H1 (cell line): ENCODE results near the gene CPNE8. TPM values are rescaled to one million over a fixed set of nuclear protein-coding genes. Genes with fewer than 3 reads are reported as not detected.

Experiments used
- CTCF ChIA-PET: fragments of 300-600 bp; sonication (Branson Sonifier 250); formaldehyde crosslinking; loops from one replicate; lab custom pipeline; 2021; ENCODE audit not compliant: partially characterized antibody; lab: Charles Lee
- POLR2A ChIA-PET: fragments of 300-600 bp; sonication (Branson Sonifier 250); formaldehyde crosslinking; loops from one replicate; lab custom pipeline; 2021; ENCODE audit warnings: inconsistent platforms; ENCODE audit not compliant: partially characterized antibody; lab: Charles Lee
- DNase-seq, 2 experiments: peaks; one replicate each; pipeline versions ENCODE4 v3.0.0 to v3.0.0-alpha.2; 2010 to 2022; ENCODE audit warnings: low spot score in 2 of 2, low read depth in 1 of 2, mixed read lengths in 1 of 2
- FAIRE-seq: peaks from 2 replicates; lab custom pipeline; 2011; peaks lifted over from hg19 to GRCh38; lab: Jason Lieb, UNC
- H2AFZ ChIP-seq: 2 replicates; pipeline ENCODE4 v1.8.1; 2012; ENCODE audit warnings: low read length, inconsistent platforms
- H2AK5ac ChIP-seq: 2 replicates; pipeline ENCODE4 v1.6.1; 2013; ENCODE audit warnings: low read depth, low read length
- H2BK120ac ChIP-seq: replicated peaks from 2 replicates; pipeline ENCODE3; 2013; ENCODE audit warnings: low read depth, low read length, inconsistent platforms
- H2BK12ac ChIP-seq: 2 replicates; pipeline ENCODE4 v1.6.1; 2013; ENCODE audit warnings: low read depth, low read length
- H2BK15ac ChIP-seq: 2 replicates; pipeline ENCODE4 v1.6.1; 2013; ENCODE audit warnings: low read length
- H2BK20ac ChIP-seq: 2 replicates; pipeline ENCODE4 v1.6.1; 2013; ENCODE audit warnings: low read length
- H2BK5ac ChIP-seq: 2 replicates; pipeline ENCODE4 v1.6.1; 2013; ENCODE audit warnings: low read depth, low read length
- H3K14ac ChIP-seq: 2 replicates; pipeline ENCODE4 v1.6.1; 2013; ENCODE audit warnings: inconsistent platforms; ENCODE audit not compliant: insufficient read length
- H3K18ac ChIP-seq: 2 replicates; pipeline ENCODE4 v1.6.1; 2013; ENCODE audit warnings: low read length; ENCODE audit errors: extremely low read depth
- H3K23ac ChIP-seq: 2 replicates; pipeline ENCODE4 v1.6.1; 2013; ENCODE audit warnings: inconsistent platforms; ENCODE audit not compliant: insufficient read length
- H3K23me2 ChIP-seq: 2 replicates; pipeline ENCODE4 v1.6.1; 2013; ENCODE audit warnings: low read depth, low read length
- H3K27ac ChIP-seq: 2 replicates; pipeline ENCODE4 v1.6.1; 2011; ENCODE audit warnings: low read depth, low read length, inconsistent platforms
- H3K27me3 ChIP-seq, 4 experiments: replicated peaks in 1 of 4; 1 replicate in 1 of 4; 2 replicates in 3 of 4; pipeline versions ENCODE4 v1.6.1 to v1.8.1; 2011 to 2013; ENCODE audit warnings: low read length in 3 of 4, mild to moderate bottlenecking in 3 of 4, inconsistent platforms in 2 of 4, mixed read lengths in 2 of 4, moderate library complexity in 1 of 4; ENCODE audit not compliant: control insufficient read depth in 3 of 4, insufficient read depth in 3 of 4; ENCODE audit errors: extremely low read depth in 1 of 4
- H3K36me3 ChIP-seq, 4 experiments: 2 replicates each; pipeline versions ENCODE4 v1.6.1 to v1.8.1; 2011 to 2013; ENCODE audit warnings: mild to moderate bottlenecking in 4 of 4, low read length in 3 of 4, moderate library complexity in 2 of 4, control low read depth in 1 of 4, inconsistent platforms in 1 of 4; ENCODE audit not compliant: insufficient read depth in 4 of 4, control insufficient read depth in 2 of 4
- H3K4ac ChIP-seq: replicated peaks from 2 replicates; pipeline ENCODE3; 2013; ENCODE audit warnings: low read length, low read depth, mixed read lengths, inconsistent platforms; ENCODE audit not compliant: insufficient read length
- H3K4me1 ChIP-seq, 4 experiments: replicated peaks in 1 of 4; 1 replicate in 1 of 4; 2 replicates in 3 of 4; pipeline versions ENCODE4 v1.6.1 to v1.8.1; 2011 to 2013; ENCODE audit warnings: low read length in 3 of 4, inconsistent platforms in 2 of 4, mixed read lengths in 1 of 4; ENCODE audit not compliant: insufficient read depth in 4 of 4, control insufficient read depth in 3 of 4
- H3K4me2 ChIP-seq, 2 experiments: 2 replicates each; pipeline versions ENCODE4 v1.6.1 to v1.8.1; 2011 to 2013; ENCODE audit warnings: low read depth in 2 of 2, low read length in 2 of 2, control low read depth in 1 of 2, inconsistent platforms in 1 of 2, mild to moderate bottlenecking in 1 of 2; ENCODE audit not compliant: insufficient read depth in 1 of 2
- H3K4me3 ChIP-seq, 4 experiments: fragments of 200-600, 300-600 bp in 1 of 4; sonication (generic), shearing (Covaris generic), sonication (Bioruptor Twin) in 1 of 4; 2 replicates each; pipeline versions ENCODE4 v1.5.1 to v1.8.1; 2011 to 2016; ENCODE audit warnings: low read length in 4 of 4, low read depth in 3 of 4, control low read depth in 2 of 4, inconsistent platforms in 2 of 4, mild to moderate bottlenecking in 2 of 4, mixed read lengths in 1 of 4, moderate library complexity in 1 of 4; ENCODE audit not compliant: insufficient read depth in 2 of 4; ENCODE audit errors: extremely low read depth in 1 of 4
- H3K56ac ChIP-seq: replicated peaks from 2 replicates; pipeline ENCODE3; 2013; ENCODE audit warnings: low read depth, mild to moderate bottlenecking, mixed read lengths, low read length, inconsistent platforms; ENCODE audit not compliant: insufficient read length
- H3K79me1 ChIP-seq: 2 replicates; pipeline ENCODE4 v1.6.1; 2013; ENCODE audit warnings: low read depth, low read length, control low read depth
- H3K79me2 ChIP-seq, 2 experiments: 2 replicates each; pipeline versions ENCODE4 v1.6.1 to v1.8.1; 2012 to 2013; ENCODE audit warnings: low read length in 2 of 2, mild to moderate bottlenecking in 2 of 2, inconsistent platforms in 1 of 2; ENCODE audit not compliant: insufficient read depth in 2 of 2, control insufficient read depth in 1 of 2
- H3K9ac ChIP-seq, 4 experiments: replicated peaks in 1 of 4; 1 replicate in 1 of 4; 2 replicates in 3 of 4; pipeline versions ENCODE4 v1.6.1 to v1.8.1; 2011 to 2013; ENCODE audit warnings: low read depth in 3 of 4, low read length in 3 of 4, control low read depth in 2 of 4, mild to moderate bottlenecking in 2 of 4, moderate library complexity in 2 of 4, inconsistent platforms in 1 of 4; ENCODE audit errors: extremely low read depth in 1 of 4
- H3K9me3 ChIP-seq, 2 experiments: 2 replicates each; pipeline versions ENCODE4 v1.6.1 to v1.8.1; 2012 to 2013; ENCODE audit warnings: mild to moderate bottlenecking in 2 of 2, moderate library complexity in 2 of 2, control low read depth in 1 of 2, inconsistent platforms in 1 of 2, low read depth in 1 of 2, low read length in 1 of 2, mixed read lengths in 1 of 2; ENCODE audit not compliant: insufficient read depth in 2 of 2
- H4K20me1 ChIP-seq, 2 experiments: replicated peaks in 1 of 2; 2 replicates each; pipeline versions ENCODE3 to v1.8.1; 2011 to 2013; ENCODE audit warnings: inconsistent platforms in 2 of 2, low read length in 2 of 2, mild to moderate bottlenecking in 1 of 2; ENCODE audit not compliant: insufficient read depth in 2 of 2, control insufficient read depth in 1 of 2
- H4K5ac ChIP-seq: 2 replicates; pipeline ENCODE4 v1.6.1; 2013; ENCODE audit warnings: low read length, low read depth, mixed read lengths, inconsistent platforms; ENCODE audit not compliant: insufficient read length
- H4K8ac ChIP-seq: 2 replicates; pipeline ENCODE4 v1.8.0; 2013; ENCODE audit warnings: mild to moderate bottlenecking, moderate library complexity, low read length, inconsistent platforms; ENCODE audit not compliant: insufficient read depth; ENCODE audit errors: extremely low read depth
- H4K91ac ChIP-seq: replicated peaks from 2 replicates; pipeline ENCODE3; 2013; ENCODE audit warnings: low read length, mixed read lengths, inconsistent platforms; ENCODE audit not compliant: insufficient read length
- CEBPB ChIP-seq: IDR thresholded peaks from 2 replicates; pipeline ENCODE4 v1.6.1; 2012; ENCODE audit warnings: low read depth, low read length
- CHD1 ChIP-seq: IDR thresholded peaks from 2 replicates; pipeline ENCODE4 v1.6.1; 2012; ENCODE audit warnings: low read depth, low read length, improper control_type of control experiment
- CTBP2 ChIP-seq: IDR thresholded peaks from 2 replicates; pipeline ENCODE4 v1.7.0; 2011; ENCODE audit warnings: borderline replicate concordance, mild to moderate bottlenecking, moderate library complexity, mixed read lengths, low read length; ENCODE audit not compliant: insufficient read depth, insufficient read length
- EP300 ChIP-seq, 2 experiments: IDR thresholded peaks; 1 replicate in 1 of 2; 2 replicates in 1 of 2; pipeline ENCODE4 v1.6.1; 2011 to 2012; ENCODE audit warnings: low read depth in 2 of 2, low read length in 2 of 2, mild to moderate bottlenecking in 2 of 2, borderline replicate concordance in 1 of 2, inconsistent platforms in 1 of 2, moderate library complexity in 1 of 2
- POU5F1 ChIP-seq: IDR thresholded peaks from 2 replicates; pipeline ENCODE4 v1.6.1; 2011; ENCODE audit warnings: low read depth, mild to moderate bottlenecking, low read length, moderate library complexity
- RAD21 ChIP-seq, 2 experiments: IDR thresholded peaks in 1 of 2; conservative IDR thresholded peaks in 1 of 2; 2 replicates each; pipeline ENCODE4 v1.6.1; 2011; ENCODE audit warnings: low read depth in 2 of 2, low read length in 2 of 2, improper control_type of control experiment in 1 of 2, inconsistent platforms in 1 of 2, mild to moderate bottlenecking in 1 of 2, moderate library complexity in 1 of 2
- SAP30 ChIP-seq: fragments of 300-600 bp; sonication (generic); IDR thresholded peaks from 2 replicates; pipeline ENCODE4 v1.7.1; 2012; ENCODE audit warnings: low read length, moderate library complexity, mild to moderate bottlenecking, inconsistent platforms; ENCODE audit not compliant: insufficient read depth, insufficient replicate concordance
- TBP ChIP-seq: IDR thresholded peaks from 2 replicates; pipeline ENCODE4 v1.6.1; 2011; ENCODE audit warnings: low read depth, low read length, improper control_type of control experiment
- WGBS, 2 experiments: shearing (Covaris generic) in 1 of 2; methylation state at CpG; one replicate each; pipeline versions ENCODE4 v1.1.6 to v1.1.7; 2013 to 2015; ENCODE audit warnings: low lambda C conversion rate in 2 of 2, mixed read lengths in 2 of 2, inconsistent platforms in 1 of 2, low coverage in 1 of 2, missing lambda C conversion rate in 1 of 2; ENCODE audit not compliant: insufficient replicate concordance in 2 of 2, insufficient coverage in 1 of 2, insufficient read length in 1 of 2; ENCODE audit errors: extremely low coverage in 1 of 2, missing lambda C conversion rate in 1 of 2; 5-methylcytosine and 5-hydroxymethylcytosine counted together
- polyA plus RNA-seq, 7 experiments: library from polyadenylated mRNA; depleted of rRNA in 3 of 7; stranded (reverse) in 5 of 7; unstranded in 2 of 7; fragments of >200 nt in 5 of 7; fragments of 200-250 nt in 2 of 7; gene quantifications; 1 replicate in 5 of 7; 2 replicates in 1 of 7; 4 replicates in 1 of 7; pipeline versions ENCODE4 v1.2.1 to v1.2.3, GENCODE V29; 2011 to 2013; ENCODE audit warnings: missing spikeins in 2 of 7, mixed read lengths in 2 of 7
- total RNA-seq: library from RNA; stranded (reverse); fragmentation: NEBNext Ultra II Directional; extraction: Animal tissue kit (Norgen Biotek cat#: 25700); gene quantifications from 2 replicates; pipeline ENCODE4 v1.2.1, GENCODE V29; 2021
- TF ChIP-seq, protein P1 (sequence below), 3 experiments: IDR thresholded peaks; 1 replicate in 2 of 3; 2 replicates in 1 of 3; pipeline versions ENCODE4 v1.5.1 to v1.6.1; 2011; ENCODE audit warnings: low read length in 3 of 3, mild to moderate bottlenecking in 3 of 3, inconsistent platforms in 2 of 3, low read depth in 1 of 3, moderate library complexity in 1 of 3; ENCODE audit not compliant: insufficient read depth in 1 of 3; ENCODE audit errors: control extremely low read depth in 1 of 3

Gene CPNE8
- total and polyA plus RNA-seq, 2 of the 8 experiments (the other 6 are each of a cell fraction or from before 2014, with no cell fraction given): 2.5 to 6.8 TPM

DNA sequence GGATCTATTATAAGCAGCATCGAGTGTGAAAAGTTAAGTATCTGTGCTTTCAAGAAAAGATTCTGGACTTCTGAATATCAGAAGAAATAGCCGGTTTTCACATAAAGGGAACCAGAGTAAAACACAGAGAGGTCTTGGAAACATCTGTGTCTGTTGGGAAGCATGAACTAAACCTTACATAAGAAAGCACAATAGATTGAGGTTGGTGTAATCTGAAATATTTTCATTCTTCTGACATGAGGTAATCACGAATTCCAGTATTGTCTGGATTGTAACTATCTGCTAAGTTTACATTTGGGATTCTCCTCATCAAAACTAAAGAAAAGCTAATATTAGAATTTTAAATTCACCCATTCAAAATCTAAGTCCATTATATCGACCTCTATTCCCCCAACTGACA lies 161.3 kb downstream of the CPNE8 start:
- Histone ChIP-seq H2BK20ac (no peak overlapping the region), H3K9me3 (no peaks in the 10 kb centered on the region), H3K18ac (no peak overlapping the region), H3K23me2 (no peaks in the 10 kb centered on the region), H3K23ac (no peak overlapping the region), H3K4ac (no peak overlapping the region), H2BK120ac (no peak overlapping the region), H3K27me3 (no peaks in the 10 kb centered on the region), H4K91ac (no peak overlapping the region), H3K14ac (no peak overlapping the region), H3K36me3 (no peaks in the 10 kb centered on the region), H3K56ac (no peak overlapping the region), H3K4me2 (no peak overlapping the region), H3K27ac (no peak overlapping the region), H2AK5ac (no peak overlapping the region), H3K4me3 (no peak overlapping the region), H3K9ac (no peak overlapping the region), H3K79me1 (no peaks in the 10 kb centered on the region), H2AFZ (no peak overlapping the region), H2BK15ac (no peak overlapping the region), H4K5ac (no peak overlapping the region), H4K20me1 (no peaks in the 10 kb centered on the region), H4K8ac (no peak overlapping the region), H3K79me2 (no peaks in the 10 kb centered on the region), H3K4me1 (peaks cover 0 to 2% (median 0%) of the 10 kb centered on the region in 4 experiments; a peak in 1 of 7 replicates), H2BK12ac (no peak overlapping the region), H2BK5ac (no peak overlapping the region)
- FAIRE-seq (no peak), DNase-seq (no peak)
- POLR2A ChIA-PET: interaction anchor here (0.6 kb wide), 1 partner anchor 163 kb away, joined by 3 read pairs; no protein-coding TSS in a partner anchor
- WGBS, 2 experiments: 82% methylated on average over 4 of the region's 4 CpGs; no CpG with 5 or more reads in 1 of the 2 experiments
- CTCF ChIA-PET: interaction anchor here (0.9 to 1.1 kb wide), 2 partner anchors 11 to 26 kb away, joined by 3 read pairs; no protein-coding TSS in a partner anchor
- TF ChIP-seq RAD21 (IDR thresholded peaks at IDR 0.05 in 1 of 2, conservative IDR thresholded peaks at IDR 0.05 in 1 of 2; ENCODE audit: low read depth in 2 of 2, low read length in 2 of 2) (no peak), SAP30 (no peak), TBP (no peak), CEBPB (no peak), POU5F1 (no peak), CHD1 (no peak), EP300 (IDR thresholded peaks at IDR 0.05; ENCODE audit: borderline replicate concordance in 1 of 2, low read depth in 2 of 2, low read length in 2 of 2) (no peak), CTBP2 (no peak)
- TF ChIP-seq, protein P1, sequence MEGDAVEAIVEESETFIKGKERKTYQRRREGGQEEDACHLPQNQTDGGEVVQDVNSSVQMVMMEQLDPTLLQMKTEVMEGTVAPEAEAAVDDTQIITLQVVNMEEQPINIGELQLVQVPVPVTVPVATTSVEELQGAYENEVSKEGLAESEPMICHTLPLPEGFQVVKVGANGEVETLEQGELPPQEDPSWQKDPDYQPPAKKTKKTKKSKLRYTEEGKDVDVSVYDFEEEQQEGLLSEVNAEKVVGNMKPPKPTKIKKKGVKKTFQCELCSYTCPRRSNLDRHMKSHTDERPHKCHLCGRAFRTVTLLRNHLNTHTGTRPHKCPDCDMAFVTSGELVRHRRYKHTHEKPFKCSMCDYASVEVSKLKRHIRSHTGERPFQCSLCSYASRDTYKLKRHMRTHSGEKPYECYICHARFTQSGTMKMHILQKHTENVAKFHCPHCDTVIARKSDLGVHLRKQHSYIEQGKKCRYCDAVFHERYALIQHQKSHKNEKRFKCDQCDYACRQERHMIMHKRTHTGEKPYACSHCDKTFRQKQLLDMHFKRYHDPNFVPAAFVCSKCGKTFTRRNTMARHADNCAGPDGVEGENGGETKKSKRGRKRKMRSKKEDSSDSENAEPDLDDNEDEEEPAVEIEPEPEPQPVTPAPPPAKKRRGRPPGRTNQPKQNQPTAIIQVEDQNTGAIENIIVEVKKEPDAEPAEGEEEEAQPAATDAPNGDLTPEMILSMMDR (IDR thresholded peaks at IDR 0.05; ENCODE audit: control extremely low read depth in 1 of 3, insufficient read depth in 1 of 3, low read depth in 1 of 3, low read length in 3 of 3): no peak
